Spinal cord (tissue), 10 donors: ENCODE results near the gene HLTF. TPM values are rescaled to one million over a fixed set of nuclear protein-coding genes. Genes with fewer than 3 reads are reported as not detected.

ENCODE experiments used
- DNase-seq, 6 donors: peaks; one replicate each; pipeline versions ENCODE4 v3.0.0 to v3.0.0-alpha.2; 2013 to 2015; ENCODE audit warnings: low spot score in 6 of 6, low read depth in 4 of 6
- H3K27ac ChIP-seq: one replicate; pipeline ENCODE4 v1.5.1; 2013; ENCODE audit warnings: low read depth, low read length, control low read depth
- H3K27me3 ChIP-seq: one replicate; pipeline ENCODE4 v1.6.1; 2013; ENCODE audit warnings: low read length; ENCODE audit not compliant: control insufficient read depth, insufficient read depth
- H3K36me3 ChIP-seq: one replicate; pipeline ENCODE4 v1.6.1; 2013; ENCODE audit warnings: low read length; ENCODE audit not compliant: control insufficient read depth, insufficient read depth
- H3K4me1 ChIP-seq: one replicate; pipeline ENCODE4 v1.6.1; 2013; ENCODE audit warnings: low read length; ENCODE audit not compliant: control insufficient read depth, insufficient read depth
- H3K4me3 ChIP-seq: one replicate; pipeline ENCODE4 v1.5.1; 2013; ENCODE audit warnings: low read depth, low read length, control low read depth
- H3K9me3 ChIP-seq: one replicate; pipeline ENCODE4 v1.6.1; 2013; ENCODE audit warnings: low read length; ENCODE audit not compliant: control insufficient read depth, insufficient read depth
- WGBS: methylation state at CpG from one replicate; pipeline ENCODE4 v1.1.5; 2013; ENCODE audit warnings: missing lambda C conversion rate; ENCODE audit not compliant: insufficient coverage; 5-methylcytosine and 5-hydroxymethylcytosine counted together
- polyA plus RNA-seq, 2 donors: library from polyadenylated mRNA; unstranded; fragments of 120-200 nt; gene quantifications; one replicate each; pipeline ENCODE4 v1.2.1, GENCODE V29; 2013; ENCODE audit not compliant: insufficient read length in 2 of 2
- total RNA-seq, 2 donors: library from RNA; depleted of rRNA in 1 of 2; stranded (reverse); fragments of 120-200 nt in 1 of 2; fragments of >200 nt in 1 of 2; gene quantifications; one replicate each; pipeline versions ENCODE4 v1.2.3 to v1.2.4, GENCODE V29; 2013 to 2014
- donor health status: healthy.

The HLTF gene
- total and polyA plus RNA-seq, 4 donors: 35.6 to 87.7 (median 56.1) TPM

DNA sequence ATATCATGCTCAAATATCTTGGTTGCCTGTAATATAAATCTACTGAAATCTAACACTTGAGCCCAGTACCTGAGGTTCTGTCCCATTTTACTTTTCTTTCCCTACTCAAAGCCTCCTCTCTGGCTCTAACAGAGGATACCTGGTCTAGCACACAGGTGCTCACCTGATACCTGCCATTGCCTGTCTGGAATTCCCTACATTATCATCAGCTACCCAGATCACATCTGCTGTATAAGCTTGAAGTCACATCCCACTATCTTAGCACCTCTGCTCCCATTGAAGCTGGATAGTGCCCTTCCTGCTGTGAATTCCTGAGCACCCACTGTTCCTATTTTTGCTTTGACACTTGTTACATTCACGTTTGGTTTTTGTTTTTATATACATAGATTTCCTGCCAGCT, 64.5 kb downstream of the HLTF start:
- no peak for DNase-seq
- H3K4me1 ChIP-seq: peaks cover 6% of the 10 kb centered on the region
- H3K36me3 ChIP-seq: peaks cover 6% of the 10 kb centered on the region
- H3K27me3 ChIP-seq: no peaks in the 10 kb centered on the region
- no peak overlapping the region for H3K4me3 ChIP-seq
- no peak overlapping the region for H3K27ac ChIP-seq
- H3K9me3 ChIP-seq: peaks cover 5% of the 10 kb centered on the region
- WGBS: no CpG with 5 or more reads among the region's 1 CpG

DNA sequence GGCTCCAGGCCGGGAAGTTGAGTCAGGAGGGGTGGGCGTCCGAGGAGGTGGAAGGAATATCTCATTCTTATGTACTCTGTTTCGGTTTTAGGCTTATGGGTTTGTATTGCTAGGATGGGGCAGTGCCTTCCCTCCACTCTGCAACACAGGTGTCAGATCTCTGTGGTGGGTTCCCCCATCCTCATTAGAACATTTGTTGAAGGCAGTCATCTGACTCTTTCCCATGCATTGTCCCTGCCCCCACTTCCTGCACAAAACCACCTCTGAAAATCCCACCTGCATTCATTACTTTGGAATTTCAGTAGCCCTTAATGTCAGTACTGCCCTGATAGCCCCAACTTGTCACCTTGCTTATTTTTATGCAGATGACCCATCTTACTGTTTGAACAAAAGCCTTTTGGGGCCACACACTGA, 65.5 kb downstream of the HLTF start:
- no peak for DNase-seq
- Histone ChIP-seq H3K9me3 (peaks cover 5% of the 10 kb centered on the region), H3K27ac (no peak overlapping the region), H3K4me1 (peaks cover 6% of the 10 kb centered on the region), H3K27me3 (no peaks in the 10 kb centered on the region), H3K36me3 (peaks cover 6% of the 10 kb centered on the region), H3K4me3 (no peak overlapping the region)
- 100% methylated on average over 1 of the region's 4 CpGs for WGBS

DNA sequence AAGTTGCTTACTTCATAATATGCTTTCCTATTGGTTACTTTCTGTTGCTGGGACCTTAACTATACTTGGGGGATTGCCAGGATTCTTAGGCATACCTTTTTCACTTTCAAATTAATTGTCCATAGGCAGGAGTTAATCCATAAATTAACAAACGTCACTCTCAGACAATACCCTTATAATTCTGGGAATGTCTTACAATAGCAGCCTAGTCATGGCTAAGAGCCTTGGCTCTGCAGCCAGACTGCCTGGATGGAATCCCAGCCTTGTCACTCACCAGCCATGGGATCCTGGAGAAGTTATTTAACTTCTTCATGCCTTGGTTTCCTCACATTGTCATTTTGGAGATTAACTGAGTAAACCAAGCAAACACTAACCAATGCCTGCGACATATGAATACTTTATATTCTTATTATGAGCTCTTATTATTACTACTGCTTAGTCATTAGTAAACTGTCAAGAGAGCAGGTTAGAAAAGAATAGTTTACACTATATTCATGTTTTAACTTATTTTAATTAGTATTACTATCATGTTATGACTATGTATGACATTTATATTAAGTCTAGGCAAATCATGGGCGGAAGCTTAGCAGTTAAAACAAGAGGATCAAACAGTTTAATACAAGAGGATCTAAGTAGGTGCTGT, 66.0 kb downstream of the HLTF start:
- no peaks in the 10 kb centered on the region for H3K27me3 ChIP-seq
- DNase-seq: peak in 3 of 6 donors; percentile 6 to 75 (median 11)
- WGBS: 65% methylated on average over 2 of the region's 3 CpGs
- peaks cover 3% of the 10 kb centered on the region for H3K36me3 ChIP-seq
- H3K4me1 ChIP-seq: peaks cover 6% of the 10 kb centered on the region
- no peak overlapping the region for H3K4me3 ChIP-seq
- H3K27ac ChIP-seq: no peak overlapping the region
- peaks cover 5% of the 10 kb centered on the region for H3K9me3 ChIP-seq

DNA sequence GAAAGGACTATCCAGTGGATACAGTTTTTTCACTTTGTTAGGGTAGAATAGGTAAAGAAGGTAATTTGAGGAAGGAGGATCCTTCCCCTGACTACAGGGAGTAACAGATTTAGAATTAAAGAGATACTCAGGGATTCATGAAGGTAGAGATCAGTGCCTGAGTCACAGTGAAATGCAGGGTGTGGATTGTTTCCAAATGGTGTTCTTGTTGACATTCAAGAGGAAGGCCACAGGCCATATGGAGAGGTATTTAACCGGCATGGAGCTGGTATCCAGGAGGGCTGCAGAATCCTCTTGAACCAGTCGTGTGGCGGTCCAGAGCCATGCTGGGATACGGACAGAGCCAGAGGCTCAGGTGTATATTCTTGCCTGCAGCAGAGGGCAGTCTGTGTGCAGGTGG, 66.8 kb downstream of the HLTF start:
- Histone ChIP-seq H3K27ac (no peak overlapping the region), H3K4me1 (peaks cover 6% of the 10 kb centered on the region)
- WGBS: 82% methylated on average over 4 of the region's 4 CpGs

DNA sequence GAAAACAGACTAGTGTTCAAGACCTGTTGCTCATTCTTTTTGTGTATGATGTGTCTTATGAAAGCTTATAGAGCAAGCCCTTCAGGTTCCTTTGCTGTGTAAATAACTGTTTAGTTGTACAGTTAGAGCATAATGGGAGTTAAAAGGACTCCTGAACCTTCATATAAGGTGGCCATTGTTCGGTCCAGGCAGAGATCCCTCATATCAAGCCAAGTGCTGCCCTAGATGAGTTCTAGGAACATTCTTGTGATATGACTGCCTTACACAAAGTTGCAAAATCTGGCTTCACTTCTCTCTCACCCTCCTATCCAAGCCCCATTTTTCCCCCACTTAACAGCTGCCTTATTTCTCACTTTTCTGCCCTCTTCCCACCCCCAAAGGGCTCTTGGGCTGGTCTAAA, 68.1 kb downstream of the HLTF start:
- WGBS: 80% methylated on average over 1 of the region's 1 CpG
- H3K9me3 ChIP-seq: no peaks in the 10 kb centered on the region
- H3K36me3 ChIP-seq: no peaks in the 10 kb centered on the region
- DNase-seq: no peak
- H3K4me3 ChIP-seq: no peak overlapping the region
- peaks cover 6% of the 10 kb centered on the region for H3K4me1 ChIP-seq
- H3K27me3 ChIP-seq: no peaks in the 10 kb centered on the region
- H3K27ac ChIP-seq: no peak overlapping the region

More for the DNA sequence above, 66.8 kb downstream of the HLTF start:
- Histone ChIP-seq H3K27me3 (no peaks in the 10 kb centered on the region), H3K4me3 (no peak overlapping the region), H3K36me3 (no peaks in the 10 kb centered on the region), H3K9me3 (no peaks in the 10 kb centered on the region)
- DNase-seq: no peak

DNA sequence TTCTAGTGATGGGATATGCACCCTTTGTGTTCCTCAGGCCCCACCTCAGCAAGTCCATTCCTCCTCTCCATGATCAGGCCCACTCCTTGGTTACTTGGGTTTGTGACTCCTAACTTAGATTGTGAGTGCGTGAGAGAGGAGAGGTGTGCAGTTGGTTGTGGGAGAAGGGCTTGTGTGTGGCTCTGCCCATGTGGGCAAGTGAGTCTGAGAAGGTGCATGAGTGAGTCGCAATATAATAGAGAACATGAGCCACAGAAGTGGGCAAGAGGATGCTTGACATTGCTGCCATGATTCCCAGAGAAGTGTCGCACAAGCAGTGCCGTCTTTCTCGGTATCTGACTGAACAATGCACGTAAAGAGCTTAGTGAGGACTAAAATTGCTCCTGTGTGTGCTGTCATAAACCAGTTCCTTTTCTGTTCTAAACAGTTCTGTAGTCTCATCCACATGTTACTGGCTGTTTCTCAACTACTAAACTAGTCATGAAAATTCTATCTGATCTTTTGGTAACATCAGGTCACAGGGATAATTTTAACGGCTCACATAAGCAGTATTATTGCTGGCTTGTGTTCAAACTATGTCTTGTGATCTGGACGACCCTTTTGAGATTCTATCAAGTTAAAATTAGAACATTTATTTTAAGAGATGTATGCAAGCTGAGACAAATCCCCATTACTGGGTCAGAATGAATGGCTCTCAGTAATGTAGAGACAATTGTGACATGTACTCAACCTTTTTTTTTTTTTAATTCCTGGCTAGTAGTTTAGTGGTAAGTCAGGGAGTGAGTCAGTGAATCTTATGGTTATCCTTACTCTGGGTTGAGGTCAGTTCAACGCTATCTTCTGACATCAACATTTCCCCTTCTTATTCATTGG, 69.4 kb downstream of the HLTF start:
- WGBS: 68% methylated on average over 5 of the region's 9 CpGs
- Histone ChIP-seq H3K36me3 (no peaks in the 10 kb centered on the region), H3K27ac (no peak overlapping the region)

DNA sequence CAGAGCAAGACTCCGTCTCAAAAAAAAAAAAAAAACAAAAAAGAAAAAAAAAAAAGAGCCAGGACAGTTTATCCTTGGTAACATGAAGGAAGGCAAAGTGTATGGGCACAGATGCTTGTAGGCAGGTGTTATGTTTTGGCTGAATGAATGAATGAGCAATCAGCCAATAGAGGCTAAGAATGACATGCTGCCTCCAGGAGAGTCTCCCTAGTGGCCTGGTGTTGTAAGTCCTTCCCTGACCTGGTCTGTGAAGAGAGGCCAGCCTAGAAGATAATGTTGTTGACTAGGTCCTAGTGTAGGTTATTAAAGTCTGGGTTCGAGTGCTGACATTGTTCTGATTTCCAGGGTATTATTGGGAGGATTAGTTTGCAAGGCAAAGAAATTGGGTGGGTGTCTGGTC, 70.1 kb downstream of the HLTF start:
- WGBS: 100% methylated on average over 1 of the region's 2 CpGs
- Histone ChIP-seq H3K9me3 (no peaks in the 10 kb centered on the region), H3K4me1 (peaks cover 6% of the 10 kb centered on the region), H3K36me3 (no peaks in the 10 kb centered on the region), H3K27ac (no peak overlapping the region), H3K4me3 (no peak overlapping the region), H3K27me3 (no peaks in the 10 kb centered on the region)
- DNase-seq: no peak

More for the DNA sequence above, 69.4 kb downstream of the HLTF start:
- no peaks in the 10 kb centered on the region for H3K27me3 ChIP-seq
- no peaks in the 10 kb centered on the region for H3K9me3 ChIP-seq
- no peak for DNase-seq
- peaks cover 6% of the 10 kb centered on the region for H3K4me1 ChIP-seq
- H3K4me3 ChIP-seq: no peak overlapping the region

DNA sequence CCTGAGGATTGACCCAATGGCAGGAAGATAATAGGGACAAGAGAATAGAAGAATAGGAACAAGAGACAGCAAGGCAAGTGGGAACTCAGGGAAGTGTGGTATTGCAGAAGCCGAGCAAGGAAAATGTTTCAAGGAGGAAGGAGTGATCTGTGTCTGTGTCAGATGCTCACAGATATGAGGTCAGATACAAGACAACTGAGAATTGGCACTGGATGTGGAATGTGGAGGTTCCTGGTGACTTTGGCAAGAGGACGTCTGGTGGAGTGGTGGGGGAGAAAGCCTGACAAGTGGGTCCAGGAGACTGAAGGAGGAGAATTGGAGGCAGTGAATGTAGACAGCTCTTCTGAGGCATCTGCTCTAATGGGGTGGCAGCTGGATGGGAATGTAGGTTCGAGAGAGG, 70.9 kb downstream of the HLTF start:
- no peaks in the 10 kb centered on the region for H3K36me3 ChIP-seq
- H3K4me1 ChIP-seq: peaks cover 6% of the 10 kb centered on the region
- no peaks in the 10 kb centered on the region for H3K9me3 ChIP-seq
- no peak for DNase-seq
- H3K4me3 ChIP-seq: no peak overlapping the region
- WGBS: 86% methylated on average over 3 of the region's 3 CpGs
- H3K27me3 ChIP-seq: no peaks in the 10 kb centered on the region
- H3K27ac ChIP-seq: no peak overlapping the region

DNA sequence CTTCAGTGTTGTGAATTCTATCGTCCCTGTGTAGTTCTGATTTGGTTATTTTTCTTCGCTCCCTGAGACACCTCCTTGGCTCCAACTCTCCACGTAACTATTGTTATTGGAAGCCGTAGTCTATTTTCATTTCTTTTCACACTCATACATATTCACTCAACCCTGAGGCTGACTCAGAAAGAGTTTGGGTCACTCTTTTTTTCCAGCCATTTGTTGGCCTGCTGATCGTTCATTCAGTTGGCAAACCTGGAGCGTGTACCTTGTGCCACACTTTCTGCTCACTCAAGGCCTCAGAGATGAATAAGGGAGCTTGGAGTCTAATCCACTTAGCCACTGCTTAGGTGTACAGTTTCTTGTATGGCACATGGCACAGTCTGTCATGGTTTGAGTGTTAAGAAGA, 72.6 kb downstream of the HLTF start:
- no peak overlapping the region for H3K27ac ChIP-seq
- 95% methylated on average over 3 of the region's 6 CpGs for WGBS

DNA sequence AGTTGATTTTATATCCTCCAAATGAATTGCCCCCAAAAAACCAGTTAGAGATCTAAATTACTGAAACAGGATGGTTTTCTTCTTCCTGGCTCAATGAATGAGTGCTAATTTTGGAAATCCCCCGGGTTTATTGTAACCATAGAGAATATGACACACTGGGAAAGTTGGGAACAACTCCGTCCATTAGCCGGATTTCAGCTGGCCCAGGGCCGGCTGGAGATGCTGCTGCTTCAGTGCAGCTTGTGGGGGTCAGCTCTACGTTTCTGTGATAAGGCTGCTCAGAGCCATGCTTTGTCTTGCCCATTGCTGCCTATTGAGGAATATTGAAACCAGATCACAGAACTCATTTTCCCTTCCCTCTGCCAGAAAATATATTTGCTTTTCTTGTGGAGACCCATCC, 74.7 kb downstream of the HLTF start:
- Histone ChIP-seq H3K36me3 (peaks cover 5% of the 10 kb centered on the region), H3K9me3 (no peaks in the 10 kb centered on the region), H3K27ac (no peak overlapping the region), H3K4me3 (no peak overlapping the region), H3K27me3 (no peaks in the 10 kb centered on the region), H3K4me1 (no peaks in the 10 kb centered on the region)
- DNase-seq: no peak
- WGBS: 94% methylated on average over 4 of the region's 5 CpGs

More for the DNA sequence above, 72.6 kb downstream of the HLTF start:
- H3K9me3 ChIP-seq: no peaks in the 10 kb centered on the region
- H3K36me3 ChIP-seq: peaks cover 5% of the 10 kb centered on the region
- H3K4me3 ChIP-seq: no peak overlapping the region
- no peaks in the 10 kb centered on the region for H3K4me1 ChIP-seq
- no peak for DNase-seq
- H3K27me3 ChIP-seq: no peaks in the 10 kb centered on the region
